SK-N-SH (cell line): ENCODE measurements around the gene PIAS4. TPM values are rescaled to one million over a fixed set of nuclear protein-coding genes. Genes with fewer than 3 reads are reported as not detected.

Source experiments
- CTCF ChIA-PET: fragments of 300-600, 350-600 bp; formaldehyde crosslinking; extraction: SDS; loops from one replicate; lab custom pipeline; 2021; lab: Yijun Ruan, JAX
- POLR2A ChIA-PET: fragments of 350-600 bp; sonication (Branson Sonifier 250); formaldehyde crosslinking; extraction: SDS; loops from one replicate; lab custom pipeline; 2020; ENCODE audit warnings: antibody characterized with exemption, inconsistent platforms; lab: Yijun Ruan, JAX
- DNase-seq: peaks from one replicate; pipeline ENCODE4 v3.0.0; 2012
- H2AFZ ChIP-seq: fragments of 200-600 bp; sonication (generic); 2 replicates; pipeline ENCODE4 v1.8.1; 2016; ENCODE audit warnings: antibody characterized with exemption, mild to moderate bottlenecking, low read depth
- H3F3A ChIP-seq: fragments of 200-600 bp; sonication (generic); replicated peaks from 2 replicates; pipeline ENCODE3; 2016; ENCODE audit warnings: antibody characterized with exemption, mild to moderate bottlenecking; ENCODE audit not compliant: insufficient read depth
- H3K27ac ChIP-seq, 2 experiments: fragments of 200-500 bp in 1 of 2; fragments of 200-600 bp in 1 of 2; sonication (Bioruptor generic) in 1 of 2; sonication (generic), shearing (Covaris generic) in 1 of 2; 2 replicates each; pipeline versions ENCODE4 v1.5.1 to v1.6.1; 2014 to 2016; ENCODE audit warnings: low read depth in 2 of 2, inconsistent platforms in 1 of 2, low read length in 1 of 2, mild to moderate bottlenecking in 1 of 2, mixed read lengths in 1 of 2
- H3K27me3 ChIP-seq: fragments of 200-600 bp; sonication (generic), shearing (Covaris generic); 2 replicates; pipeline ENCODE4 v1.6.1; 2016; ENCODE audit warnings: mixed run types; ENCODE audit not compliant: insufficient read depth
- H3K36me3 ChIP-seq, 2 experiments: fragments of 200-500 bp in 1 of 2; fragments of 200-600 bp in 1 of 2; sonication (Bioruptor generic) in 1 of 2; sonication (generic) in 1 of 2; replicated peaks in 1 of 2; 2 replicates each; pipeline versions ENCODE3 to v1.5.1; 2014 to 2016; ENCODE audit warnings: low read length in 1 of 2, mild to moderate bottlenecking in 1 of 2; ENCODE audit not compliant: insufficient read depth in 2 of 2, control insufficient read depth in 1 of 2
- H3K4me1 ChIP-seq, 2 experiments: fragments of 200-500 bp in 1 of 2; fragments of 200-600 bp in 1 of 2; sonication (Bioruptor generic) in 1 of 2; sonication (generic), shearing (Covaris generic) in 1 of 2; 2 replicates each; pipeline versions ENCODE4 v1.5.1 to v1.6.1; 2014 to 2016; ENCODE audit warnings: low read depth in 1 of 2, low read length in 1 of 2, mixed run types in 1 of 2; ENCODE audit not compliant: insufficient read depth in 2 of 2, control insufficient read depth in 1 of 2
- H3K4me2 ChIP-seq: fragments of 200-600 bp; sonication (generic), shearing (Covaris generic); 2 replicates; pipeline ENCODE4 v1.6.1; 2017; ENCODE audit warnings: mixed run types
- H3K4me3 ChIP-seq, 2 experiments: fragments of 200-500 bp in 1 of 2; fragments of 200-600 bp in 1 of 2; sonication (Bioruptor generic) in 1 of 2; sonication (generic), shearing (Covaris generic) in 1 of 2; 2 replicates each; pipeline versions ENCODE4 v1.5.1 to v1.8.1; 2014 to 2016; ENCODE audit warnings: low read depth in 2 of 2, inconsistent platforms in 1 of 2, low read length in 1 of 2, mild to moderate bottlenecking in 1 of 2, mixed read lengths in 1 of 2, moderate library complexity in 1 of 2
- H3K79me2 ChIP-seq: fragments of 200-600 bp; sonication (generic); 2 replicates; pipeline ENCODE4 v1.8.1; 2017; ENCODE audit warnings: mild to moderate bottlenecking; ENCODE audit not compliant: insufficient read depth
- H3K9ac ChIP-seq: fragments of 200-600 bp; sonication (generic); 2 replicates; pipeline ENCODE4 v1.6.1; 2017; ENCODE audit warnings: mixed run types
- H3K9me2 ChIP-seq: fragments of 200-600 bp; sonication (generic); 2 replicates; pipeline ENCODE4 v1.6.1; 2017; ENCODE audit warnings: mixed run types
- H3K9me3 ChIP-seq: fragments of 200-600 bp; sonication (generic); 2 replicates; pipeline ENCODE4 v1.6.1; 2017; ENCODE audit warnings: mixed run types, mild to moderate bottlenecking, moderate library complexity
- H4K20me1 ChIP-seq: fragments of 200-600 bp; sonication (generic); 2 replicates; pipeline ENCODE4 v1.6.1; 2017; ENCODE audit warnings: mild to moderate bottlenecking, mixed run types; ENCODE audit not compliant: insufficient read depth
- CHD2 ChIP-seq: fragments of 150-350 bp; IDR thresholded peaks from 2 replicates; pipeline ENCODE4 v1.6.1; 2018; ENCODE audit warnings: low read length; ENCODE audit not compliant: partially characterized antibody
- CTCF ChIP-seq: fragments of 200-600 bp; sonication (generic); IDR thresholded peaks from 2 replicates; pipeline ENCODE4 v1.6.1; 2017; ENCODE audit warnings: antibody characterized with exemption, mild to moderate bottlenecking, moderate library complexity
- EZH2phosphoT487 ChIP-seq: fragments of 200-600 bp; sonication (generic); IDR thresholded peaks from 2 replicates; pipeline ENCODE4 v1.6.1; 2017; ENCODE audit warnings: low read depth, mixed run types, mild to moderate bottlenecking, antibody characterized with exemption, moderate library complexity, borderline replicate concordance
- FOSL2 ChIP-seq: IDR thresholded peaks from 2 replicates; pipeline ENCODE4 v1.4.0; 2012; ENCODE audit warnings: low read depth, mild to moderate bottlenecking, moderate library complexity, borderline replicate concordance
- GATA2 ChIP-seq: sonication (generic); formaldehyde crosslinking; IDR thresholded peaks from 2 replicates; pipeline ENCODE4 v1.5.0; 2020; ENCODE audit warnings: mild to moderate bottlenecking, missing genetic modification reagents
- JUND ChIP-seq: IDR thresholded peaks from 2 replicates; pipeline ENCODE4 v1.4.0; 2012
- MEF2A ChIP-seq: IDR thresholded peaks from 2 replicates; pipeline ENCODE4 v1.4.0; 2012; ENCODE audit warnings: low read depth, borderline replicate concordance
- NFIC ChIP-seq: IDR thresholded peaks from 2 replicates; pipeline ENCODE4 v1.4.0; 2012; ENCODE audit warnings: borderline replicate concordance
- RAD21 ChIP-seq: IDR thresholded peaks from 2 replicates; pipeline ENCODE4 v1.6.1; 2012; ENCODE audit warnings: mild to moderate bottlenecking, low read length
- SIN3A ChIP-seq: IDR thresholded peaks from 2 replicates; pipeline ENCODE4 v1.6.1; 2012; ENCODE audit warnings: low read depth, mild to moderate bottlenecking, low read length, moderate library complexity, borderline replicate concordance
- TAF1 ChIP-seq: IDR thresholded peaks from 2 replicates; pipeline ENCODE4 v1.6.1; 2012; ENCODE audit warnings: low read depth, mild to moderate bottlenecking, low read length, moderate library complexity, borderline replicate concordance
- WGBS: methylation state at CpG from one replicate; pipeline ENCODE4 v1.1.6; 2017; ENCODE audit warnings: low lambda C conversion rate; 5-methylcytosine and 5-hydroxymethylcytosine counted together
- polyA plus RNA-seq, 3 experiments: library from polyadenylated mRNA; depleted of rRNA; stranded (reverse); fragments of >200 nt; gene quantifications; 2 replicates each; pipeline ENCODE4 v1.2.3, GENCODE V29; 2012
- TF ChIP-seq, protein P1 (sequence below): IDR thresholded peaks from 2 replicates; pipeline ENCODE4 v1.4.0; 2012; ENCODE audit warnings: low read depth, borderline replicate concordance

PIAS4 gene
- polyA plus RNA-seq, 1 of the 3 experiments (the other 2 are of a cell fraction): 14.1 TPM

DNA sequence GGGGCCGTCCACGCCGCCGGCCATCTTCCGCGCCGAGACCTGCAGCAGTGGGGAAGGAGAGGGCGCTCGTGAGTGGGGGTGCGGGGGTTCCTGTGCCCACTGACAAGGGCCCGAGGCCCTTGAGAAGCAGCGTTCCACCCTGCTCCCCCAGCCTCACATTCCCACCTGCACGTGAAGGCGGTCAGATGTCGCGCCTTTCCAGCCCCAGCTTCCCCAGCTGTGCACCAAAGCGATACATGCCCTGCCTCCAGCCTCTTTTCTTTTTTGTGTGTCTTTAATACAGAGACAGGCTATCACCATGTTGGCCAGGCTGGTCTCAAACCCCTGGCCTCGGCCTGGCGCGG lies 47.6 kb downstream of the PIAS4 start:
- H3K9me2 ChIP-seq: no peaks in the 10 kb centered on the region
- peaks cover 98% of the 10 kb centered on the region for H4K20me1 ChIP-seq
- H3K27me3 ChIP-seq: no peaks in the 10 kb centered on the region
- H3K36me3 ChIP-seq: peaks cover 13 to 29% of the 10 kb centered on the region in 2 experiments
- H3K4me1 ChIP-seq: peaks cover 0 to 6% of the 10 kb centered on the region in 2 experiments; a peak in 2 of 4 replicates
- no peaks in the 10 kb centered on the region for H3K9me3 ChIP-seq
- H2AFZ ChIP-seq: no peak overlapping the region
- peaks cover 19% of the 10 kb centered on the region for H3F3A ChIP-seq
- DNase-seq: no peak
- no peak overlapping the region for H3K4me3 ChIP-seq
- H3K4me2 ChIP-seq: no peak overlapping the region
- ChIA-PET CTCF (no interaction called here), POLR2A (no interaction called here)
- no peak overlapping the region for H3K9ac ChIP-seq
- TF ChIP-seq, protein P1, sequence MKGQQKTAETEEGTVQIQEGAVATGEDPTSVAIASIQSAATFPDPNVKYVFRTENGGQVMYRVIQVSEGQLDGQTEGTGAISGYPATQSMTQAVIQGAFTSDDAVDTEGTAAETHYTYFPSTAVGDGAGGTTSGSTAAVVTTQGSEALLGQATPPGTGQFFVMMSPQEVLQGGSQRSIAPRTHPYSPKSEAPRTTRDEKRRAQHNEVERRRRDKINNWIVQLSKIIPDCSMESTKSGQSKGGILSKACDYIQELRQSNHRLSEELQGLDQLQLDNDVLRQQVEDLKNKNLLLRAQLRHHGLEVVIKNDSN: no peak
- TF ChIP-seq EZH2phosphoT487 (no peak), NFIC (no peak), GATA2 (CRISPR knock-in tag) (no peak), TAF1 (no peak), SIN3A (no peak), CHD2 (no peak), MEF2A (no peak), RAD21 (no peak)
- peaks cover 100% of the 10 kb centered on the region for H3K79me2 ChIP-seq
- 98% methylated on average over 19 of the region's 20 CpGs for WGBS
- no peak overlapping the region for H3K27ac ChIP-seq

- TF ChIP-seq CTCF (0 out of 2 replicates have a peak, but pooled peaks have one; percentile 13), FOSL2 (peak; percentile 52; the same call in 1 of the 2 replicates), JUND (0 out of 2 replicates have a peak, but pooled peaks have one; percentile 40), MEF2A (no peak)
- Histone ChIP-seq H3K27me3 (no peaks in the 10 kb centered on the region), H3K4me2 (peak overlapping the region; percentile 62; the same call in 1 of the 2 replicates), H3K4me3 (no peak overlapping the region), H3K9me2 (no peaks in the 10 kb centered on the region), H3K36me3 (peaks cover under 1 to 29% of the 10 kb centered on the region in 2 experiments), H2AFZ (no peak overlapping the region), H3K79me2 (peaks cover 100% of the 10 kb centered on the region), H3K4me1 (peaks cover under 1 to 6% of the 10 kb centered on the region in 2 experiments; a peak in 2 of 4 replicates), H3K9me3 (no peaks in the 10 kb centered on the region), H3F3A (peaks cover 19% of the 10 kb centered on the region), H4K20me1 (peaks cover 98% of the 10 kb centered on the region), H3K9ac (peak overlapping the region; percentile 18; the same call in 1 of the 2 replicates), H3K27ac (peak overlapping the region in 1 of 2 experiments; percentile 63; a peak in 2 of 4 replicates)
- no peak for DNase-seq
- ChIA-PET CTCF (interaction anchor here (1.1 kb wide), 1 partner anchor 82 kb away, joined by 4 read pairs; no protein-coding TSS in a partner anchor), POLR2A (no interaction called here)
- WGBS: 50% methylated on average over 13 of the region's 22 CpGs
Measured at GRCh38 chr19:4057931-4058692, 50.6 kb downstream of the PIAS4 start.
